Ovary (tissue), 3 donors: ENCODE data around the gene SMIM11.
"Not testable (repeated sequence)": the region's sequence is repeated elsewhere in the genome, so short reads cannot be mapped to it uniquely, and the experiment has no call there.

Experiments
- CTCF ChIP-seq, 3 donors: fragments of 450-650 bp in 2 of 3; fragments of 200-600 bp in 1 of 3; IDR thresholded peaks; one replicate each; pipeline versions ENCODE4 v1.5.1 to v1.8.0; 2016 to 2022; ENCODE audit warnings: antibody characterized with exemption in 3 of 3, mild to moderate bottlenecking in 1 of 3
- EP300 ChIP-seq: sonication (generic); formaldehyde crosslinking; IDR thresholded peaks from one replicate; pipeline ENCODE4 v1.6.1; 2017; ENCODE audit warnings: antibody characterized with exemption
- POLR2A ChIP-seq: fragments of 450-650 bp; IDR thresholded peaks from one replicate; pipeline ENCODE4 v1.6.1; 2017; ENCODE audit warnings: antibody characterized with exemption, mild to moderate bottlenecking, moderate library complexity
- donor health status: DM: no; HTN: no; CAD: no.

DNA sequence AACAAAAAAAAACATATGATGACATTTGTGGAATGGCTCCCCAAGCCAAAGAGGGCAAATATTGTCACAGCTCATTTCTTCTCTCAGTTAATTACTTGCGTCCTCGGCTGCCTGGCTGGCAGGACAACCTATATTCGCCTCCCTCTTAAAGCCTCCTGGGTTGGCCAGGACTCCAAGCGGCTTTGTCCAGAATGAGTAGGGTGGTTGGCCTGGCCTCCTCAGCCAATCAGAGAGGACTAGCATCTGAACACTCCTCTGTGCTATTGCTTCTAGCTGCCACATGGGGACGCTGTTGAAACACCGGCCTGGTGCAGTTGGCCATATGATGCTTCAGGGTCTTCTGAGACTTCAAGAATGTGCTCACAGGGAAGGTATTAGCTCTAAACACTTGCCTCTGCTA, 53.1 kb downstream of the SMIM11 start:
- TF ChIP-seq CTCF (IDR thresholded peaks at IDR 0.05); POLR2A; EP300: not testable (repeated sequence)
